Upper lobe of left lung (tissue), 6 donors: ENCODE data around the gene WSB2. TPM values are rescaled to one million over a fixed set of nuclear protein-coding genes. Genes with fewer than 3 reads are reported as not detected.
A peak's percentile ranks its signal among the peaks of the same experiment; 100 is the strongest.

ENCODE experiments used
- ATAC-seq, 2 donors: fragments of 200-7000 bp; cut with Tn5 transposase; one replicate each; pipeline ENCODE4 v1.9.1; 2022; ENCODE audit warnings: mild to moderate bottlenecking in 2 of 2, moderate library complexity in 2 of 2; ENCODE audit not compliant: low FRiP score in 2 of 2
- DNase-seq, 2 donors: peaks; one replicate each; pipeline ENCODE4 v3.0.0-alpha.2; 2019 to 2020
- H3K27ac ChIP-seq, 4 donors: fragments of 200-600 bp; sonication (generic); one replicate each; pipeline ENCODE4 v1.5.1; 2016 to 2019
- H3K27me3 ChIP-seq, 4 donors: fragments of 200-600 bp; sonication (generic); one replicate each; pipeline ENCODE4 v1.5.1; 2017 to 2019
- H3K36me3 ChIP-seq, 4 donors: fragments of 200-600 bp; sonication (generic); one replicate each; pipeline ENCODE4 v1.5.1; 2016 to 2019
- H3K4me1 ChIP-seq, 4 donors: fragments of 200-600 bp; sonication (generic); one replicate each; pipeline ENCODE4 v1.5.1; 2018 to 2019
- H3K4me3 ChIP-seq, 4 donors: fragments of 200-600 bp; sonication (generic); one replicate each; pipeline ENCODE4 v1.5.1; 2017 to 2019; ENCODE audit warnings: mild to moderate bottlenecking in 2 of 4, moderate library complexity in 1 of 4
- H3K9me3 ChIP-seq, 4 donors: fragments of 200-600 bp; sonication (generic); one replicate each; pipeline ENCODE4 v1.5.1; 2018 to 2019
- CTCF ChIP-seq, 6 experiments: fragments of 450-650 bp in 4 of 6; fragments of 200-600 bp in 2 of 6; sonication (generic) in 2 of 6; IDR thresholded peaks; one replicate each; pipeline ENCODE4 v1.5.1; 2016 to 2019; ENCODE audit warnings: antibody characterized with exemption in 6 of 6
- EP300 ChIP-seq, 4 donors: sonication (generic); formaldehyde crosslinking; IDR thresholded peaks; one replicate each; pipeline ENCODE4 v1.5.1; 2017; ENCODE audit warnings: antibody characterized with exemption in 4 of 4, control low read depth in 2 of 4
- POLR2A ChIP-seq, 4 donors: fragments of 450-650 bp; IDR thresholded peaks; one replicate each; pipeline ENCODE4 v1.5.1; 2016 to 2017; ENCODE audit warnings: antibody characterized with exemption in 4 of 4, mild to moderate bottlenecking in 2 of 4
- POLR2AphosphoS5 ChIP-seq, 2 donors: sonication (generic); formaldehyde crosslinking; IDR thresholded peaks; one replicate each; pipeline ENCODE4 v1.5.1; 2017; ENCODE audit warnings: antibody characterized with exemption in 2 of 2
- WGBS, 2 donors: methylation state at CpG; one replicate each; pipeline ENCODE4 v1.1.5; 2017 to 2018; 5-methylcytosine and 5-hydroxymethylcytosine counted together
- total RNA-seq, 6 donors: library from RNA; depleted of rRNA in 4 of 6; stranded (reverse); fragments of >200 nt in 4 of 6; gene quantifications; one replicate each; pipeline versions ENCODE4 v1.1.0 to v1.2.1, GENCODE V29; 2016 to 2021
- donor health status: DM: no; HTN: no; CAD: no; lungs with moderate emphysema.
- donor health status: DM: no; HTN: yes; CAD: no; lungs with severe emphysema.

The WSB2 gene
- total RNA-seq, 6 donors from 2014 or later: 46.1 to 112 (median 90.3) TPM

DNA sequence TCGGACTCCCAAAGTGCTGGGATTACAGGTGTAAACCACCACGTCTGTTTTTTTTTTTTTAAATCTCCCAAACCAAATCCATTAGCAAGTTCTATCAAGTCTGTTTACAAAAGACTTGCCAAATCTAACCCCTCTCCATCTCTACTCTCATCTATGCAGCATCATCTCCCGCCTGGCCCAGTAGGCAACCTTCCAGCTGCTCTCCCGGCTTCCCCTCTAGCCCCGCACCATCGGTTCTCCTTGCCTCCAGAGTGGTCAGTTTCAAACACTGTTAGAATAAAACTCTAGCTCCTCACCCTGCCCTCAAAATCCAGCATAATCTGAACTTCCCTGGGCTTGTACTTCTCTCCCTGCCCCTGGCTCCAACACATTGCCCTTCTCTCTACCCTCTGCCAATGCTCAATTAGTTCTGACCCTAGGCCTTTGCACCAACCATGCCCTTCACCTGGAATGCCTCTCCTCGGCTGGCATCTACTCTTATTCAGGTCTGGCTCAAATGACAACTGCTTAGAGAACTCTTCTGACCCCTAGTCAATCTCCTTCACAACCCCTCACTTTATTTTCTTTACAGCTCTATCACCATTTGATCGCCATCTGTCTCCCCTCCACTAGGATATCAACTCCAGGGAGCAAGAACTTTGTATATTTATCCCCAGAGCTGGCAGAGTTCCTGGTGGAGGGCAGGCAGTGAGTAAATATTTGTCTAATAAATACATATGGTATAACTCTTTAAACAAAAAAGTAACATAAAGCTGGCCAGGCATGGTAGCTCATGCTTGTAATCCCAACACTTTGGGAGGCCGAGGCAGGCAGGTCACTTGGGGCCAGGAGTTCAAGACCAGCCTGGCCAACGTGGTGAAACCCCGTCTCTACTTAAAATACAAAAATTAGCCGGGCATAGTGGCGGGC is 4.9 kb downstream of the WSB2 start:
- Histone ChIP-seq H3K9me3 (no peaks in the 10 kb centered on the region), H3K27ac (peak overlapping the region in 3 of 4 donors; percentile 1 to 44 (median 41)), H3K27me3 (no peaks in the 10 kb centered on the region), H3K36me3 (peaks cover 0 to 15% (median 4%) of the 10 kb centered on the region in 4 donors), H3K4me3 (no peak overlapping the region), H3K4me1 (peaks cover 32 to 57% (median 53%) of the 10 kb centered on the region in 4 donors)
- ATAC-seq: no peak
- WGBS, 2 donors: 71 to 75% methylated on average over 13 of the region's 13 CpGs
- DNase-seq: no peak
- TF ChIP-seq EP300 (IDR thresholded peaks at IDR 0.05): no peak
- TF ChIP-seq POLR2AphosphoS5 (IDR thresholded peaks at IDR 0.05): no peak
- TF ChIP-seq POLR2A (IDR thresholded peaks at IDR 0.05): no peak

- Histone ChIP-seq H3K4me3 (no peak overlapping the region), H3K36me3 (peaks cover 0 to 24% (median 12%) of the 10 kb centered on the region in 4 donors), H3K27ac (peak overlapping the region in 1 of 4 donors; percentile 23), H3K27me3 (no peaks in the 10 kb centered on the region), H3K4me1 (peaks cover 32 to 54% (median 51%) of the 10 kb centered on the region in 4 donors), H3K9me3 (no peaks in the 10 kb centered on the region)
- TF ChIP-seq EP300 (IDR thresholded peaks at IDR 0.05) (no peak), CTCF (IDR thresholded peaks at IDR 0.05) (peak; percentile 34 to 68 (median 47)), POLR2AphosphoS5 (IDR thresholded peaks at IDR 0.05) (no peak), POLR2A (IDR thresholded peaks at IDR 0.05) (no peak)
- peak in 1 of 2 donors; percentile 54 for DNase-seq
- WGBS, 2 donors: 54 to 72% methylated on average over 2 of the region's 2 CpGs
- peak in 1 of 2 donors; percentile 44 for ATAC-seq
These were observed 5.8 kb downstream of the WSB2 start for GRCh38 chr12:118055144-118055557.

DNA sequence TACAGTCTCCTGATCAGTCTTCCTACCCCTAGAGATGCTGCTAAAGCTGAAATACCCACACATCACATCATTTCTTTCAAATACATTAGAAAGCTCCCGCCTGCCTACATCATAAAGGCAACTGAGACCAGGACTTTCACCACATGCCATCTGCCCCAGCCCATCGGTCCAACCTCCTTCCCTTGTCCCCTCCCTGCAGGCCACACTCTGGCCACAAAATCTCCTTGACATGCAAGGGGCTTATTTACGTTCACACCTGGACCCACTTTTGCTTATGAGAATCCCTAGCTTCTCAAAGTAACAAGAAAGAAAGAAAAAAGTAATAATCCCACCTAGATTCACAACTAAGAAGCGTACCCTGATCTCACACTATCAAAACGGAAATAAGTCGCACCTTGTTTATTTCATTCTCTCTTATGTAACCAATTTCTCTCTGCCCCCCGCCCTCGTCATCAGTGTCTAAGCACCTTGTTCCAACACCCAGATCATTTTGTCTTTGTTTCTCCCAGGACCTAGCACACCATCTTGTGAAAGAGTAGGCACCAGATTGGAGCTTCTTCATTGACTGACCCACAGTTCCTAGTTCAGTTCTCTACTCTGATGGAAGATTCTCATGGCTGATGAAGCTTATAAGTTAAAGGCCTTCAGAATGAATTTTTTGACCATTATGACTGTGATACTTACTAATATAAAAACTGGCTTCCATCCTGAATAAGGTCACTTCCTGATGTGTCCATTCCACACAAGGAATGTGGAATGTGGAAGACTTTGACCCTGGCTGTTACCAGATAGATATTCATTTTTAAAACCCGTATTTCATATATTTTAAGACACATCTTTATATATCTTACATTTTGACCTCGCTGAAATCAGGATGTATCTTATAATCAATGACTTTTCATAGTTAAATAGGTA is 7.7 kb downstream of the WSB2 start:
- Histone ChIP-seq H3K36me3 (peaks cover 0 to 41% (median 21%) of the 10 kb centered on the region in 4 donors), H3K27ac (peak overlapping the region; percentile 14 to 61 (median 51)), H3K9me3 (no peaks in the 10 kb centered on the region), H3K4me3 (no peak overlapping the region), H3K27me3 (no peaks in the 10 kb centered on the region), H3K4me1 (peaks cover 26 to 41% (median 36%) of the 10 kb centered on the region in 4 donors)
- DNase-seq: no peak
- no peak for TF ChIP-seq CTCF (IDR thresholded peaks at IDR 0.05)
- TF ChIP-seq POLR2A (IDR thresholded peaks at IDR 0.05): no peak
- no peak for TF ChIP-seq EP300 (IDR thresholded peaks at IDR 0.05)
- TF ChIP-seq POLR2AphosphoS5 (IDR thresholded peaks at IDR 0.05): no peak
- WGBS, 2 donors: 86 to 87% methylated on average over 10 of the region's 10 CpGs
- ATAC-seq: no peak

GRCh38 chr12:118052324-118053070 is 8.5 kb downstream of the WSB2 start:
- peaks cover 0 to 50% (median 24%) of the 10 kb centered on the region in 4 donors for H3K36me3 ChIP-seq
- peak; percentile 59 to 90 for DNase-seq

More at GRCh38 chr12:118052324-118053070, 8.5 kb downstream of the WSB2 start:
- Histone ChIP-seq H3K4me3 (no peak overlapping the region), H3K27ac (peak overlapping the region; percentile 14 to 61 (median 51)), H3K9me3 (no peaks in the 10 kb centered on the region), H3K4me1 (peaks cover 26 to 41% (median 35%) of the 10 kb centered on the region in 4 donors), H3K27me3 (no peaks in the 10 kb centered on the region)
- peak; percentile 89 to 92 for ATAC-seq
- TF ChIP-seq POLR2AphosphoS5 (IDR thresholded peaks at IDR 0.05): peak; percentile 87 to 88
- TF ChIP-seq CTCF (IDR thresholded peaks at IDR 0.05): no peak
- TF ChIP-seq EP300 (IDR thresholded peaks at IDR 0.05): peak in 1 of 4 donors; percentile 79
- TF ChIP-seq POLR2A (IDR thresholded peaks at IDR 0.05): no peak
- WGBS, 2 donors: 65 to 68% methylated on average over 14 of the region's 14 CpGs
